ENCODE results near the gene ALKBH7.
"Not testable (repeated sequence)": the region's sequence is repeated elsewhere in the genome, so short reads cannot be mapped to it uniquely, and the experiment has no call there.

The ALKBH7 gene, protein sequence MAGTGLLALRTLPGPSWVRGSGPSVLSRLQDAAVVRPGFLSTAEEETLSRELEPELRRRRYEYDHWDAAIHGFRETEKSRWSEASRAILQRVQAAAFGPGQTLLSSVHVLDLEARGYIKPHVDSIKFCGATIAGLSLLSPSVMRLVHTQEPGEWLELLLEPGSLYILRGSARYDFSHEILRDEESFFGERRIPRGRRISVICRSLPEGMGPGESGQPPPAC

DNA sequence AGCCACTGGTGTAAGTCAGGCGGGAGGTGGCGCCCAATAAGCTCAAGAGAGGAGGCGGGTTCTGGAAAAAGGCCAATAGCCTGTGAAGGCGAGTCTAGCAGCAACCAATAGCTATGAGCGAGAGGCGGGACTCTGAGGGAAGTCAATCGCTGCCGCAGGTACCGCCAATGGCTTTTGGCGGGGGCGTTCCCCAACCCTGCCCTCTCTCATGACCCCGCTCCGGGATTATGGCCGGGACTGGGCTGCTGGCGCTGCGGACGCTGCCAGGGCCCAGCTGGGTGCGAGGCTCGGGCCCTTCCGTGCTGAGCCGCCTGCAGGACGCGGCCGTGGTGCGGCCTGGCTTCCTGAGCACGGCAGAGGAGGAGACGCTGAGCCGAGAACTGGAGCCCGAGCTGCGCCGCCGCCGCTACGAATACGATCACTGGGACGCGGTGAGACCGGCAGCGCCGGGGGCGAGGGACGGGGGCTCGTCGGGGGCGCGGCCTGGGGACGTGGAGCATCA, at the start of gene ALKBH7:
ALKBH7 (plus strand) TSS at position 201 of the 502 bp plus-strand sequence; CDS start at position 228, 27 bp downstream.
- peak; percentile 99 for DNase-seq

DNA sequence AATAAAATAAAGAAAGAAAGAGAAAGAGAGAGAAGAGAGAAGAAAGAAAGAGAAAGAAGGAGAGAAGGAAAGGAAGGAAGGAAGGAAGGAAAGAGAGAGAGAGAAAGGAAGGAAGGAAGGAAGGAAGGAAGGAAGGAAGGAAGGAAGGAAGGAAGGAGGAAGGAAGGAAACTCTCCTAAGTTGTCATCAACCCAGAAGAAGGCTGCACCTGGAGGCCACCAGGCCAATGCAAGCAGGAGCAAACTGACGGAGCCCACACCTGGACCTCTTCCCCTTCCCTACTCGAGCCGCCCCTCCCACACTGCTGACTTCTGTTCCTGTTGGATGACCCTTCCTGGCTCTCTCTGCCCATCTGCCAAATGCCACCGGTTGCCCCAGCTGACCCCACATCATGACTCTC, 47.8 kb upstream of the ALKBH7 start:
- DNase-seq, result no peak

DNA sequence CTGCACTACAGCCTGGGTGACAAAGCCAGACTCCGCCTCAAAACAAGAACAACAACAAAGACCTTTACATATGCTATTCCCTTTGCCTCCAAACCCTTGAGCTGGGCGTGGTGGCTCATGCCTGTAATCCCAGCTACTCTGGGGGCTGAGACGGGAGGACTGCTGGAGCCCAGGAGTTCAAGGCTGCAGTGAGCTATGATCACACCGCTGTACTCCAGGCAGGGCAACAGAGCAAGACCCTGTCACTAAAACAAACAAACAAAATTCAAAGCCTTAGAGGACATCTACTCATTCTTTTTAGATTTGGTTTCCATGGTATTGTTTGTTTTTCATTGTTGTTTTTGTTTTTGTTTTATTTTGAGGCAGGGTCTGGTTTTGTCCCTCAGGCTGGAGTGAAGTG, 47.0 kb upstream of the ALKBH7 start:
- DNase-seq, result no peak

DNA sequence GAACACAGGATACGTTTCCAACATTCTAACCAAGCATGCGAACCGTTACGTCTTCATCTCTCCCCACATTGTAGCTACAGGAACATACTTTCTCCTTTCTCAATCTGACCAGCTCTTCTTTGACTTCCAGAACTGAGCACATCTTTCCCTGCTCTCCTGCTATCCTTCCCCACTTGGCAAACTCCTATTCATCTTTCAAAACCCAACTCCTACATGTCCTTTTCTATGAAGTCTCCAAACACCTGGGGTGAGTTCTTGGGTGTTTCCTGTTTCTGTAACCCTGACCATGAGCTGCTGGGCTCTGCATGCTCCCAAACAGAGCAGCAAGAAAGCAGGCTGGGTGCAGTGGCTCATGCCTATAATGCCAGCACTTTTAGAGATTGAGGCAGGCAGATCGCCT, 45.8 kb upstream of the ALKBH7 start:
- DNase-seq, result no peak

DNA sequence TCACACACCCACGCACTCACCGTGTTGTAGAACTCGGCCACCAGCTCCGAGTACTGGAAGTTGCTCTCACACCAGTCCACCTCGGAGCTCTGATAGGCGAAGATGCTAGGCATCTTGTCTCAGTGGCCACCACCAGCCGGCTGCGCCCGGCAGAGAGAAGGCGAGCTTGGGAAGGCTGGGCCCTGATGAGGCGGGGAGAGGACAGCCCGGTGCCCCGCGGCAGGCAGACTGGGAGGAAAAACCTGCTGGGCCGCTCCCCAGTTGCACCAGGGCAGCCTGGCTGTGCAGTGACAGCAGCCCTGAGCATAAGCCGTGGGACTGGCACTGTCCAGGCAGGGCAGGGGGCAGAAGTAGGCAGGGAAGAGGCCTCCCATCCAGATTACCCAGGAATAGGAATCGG, 39.2 kb upstream of the ALKBH7 start, which contains the start of gene ACER1:
ACER1 (minus strand) TSS at position 174 of the 400 bp plus-strand sequence; CDS start at position 113, 61 bp downstream.
- no peak for DNase-seq

DNA sequence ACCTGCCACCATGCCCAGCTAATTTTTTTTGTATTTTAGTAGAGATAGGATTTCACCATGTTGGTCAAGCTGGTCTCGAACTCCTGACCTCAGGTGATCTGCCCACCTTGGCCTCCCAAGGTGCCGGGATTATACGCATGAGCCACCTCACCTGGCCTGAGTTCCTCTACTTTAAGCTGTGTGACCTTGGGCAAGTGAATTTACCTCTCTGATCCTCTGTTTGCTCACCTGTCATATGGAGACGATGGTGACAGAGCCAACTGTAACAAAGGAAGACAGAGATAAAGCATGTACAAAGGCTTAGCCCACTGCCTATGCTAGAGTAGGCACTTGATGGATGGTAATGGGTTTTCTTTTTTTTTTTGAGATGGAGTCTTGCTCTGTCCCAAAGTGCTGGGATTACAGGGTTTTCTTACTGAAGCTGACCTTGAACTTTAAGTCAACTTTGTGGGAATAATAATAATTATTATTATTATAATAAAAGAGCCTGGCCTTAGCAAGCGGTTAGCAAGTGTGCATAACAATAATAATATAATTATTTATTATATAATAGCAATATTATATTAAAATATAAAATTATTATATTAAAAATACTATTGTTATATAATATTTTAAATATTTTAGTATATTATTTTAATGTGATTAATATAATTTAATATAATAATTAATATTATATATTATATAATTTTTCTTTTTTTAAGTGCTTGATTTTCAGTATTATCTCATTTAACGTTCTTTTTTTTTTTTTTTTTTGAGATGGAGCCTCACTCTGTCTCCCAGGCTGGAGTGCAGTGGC, 37.9 kb upstream of the ALKBH7 start:
- DNase-seq, result no peak

DNA sequence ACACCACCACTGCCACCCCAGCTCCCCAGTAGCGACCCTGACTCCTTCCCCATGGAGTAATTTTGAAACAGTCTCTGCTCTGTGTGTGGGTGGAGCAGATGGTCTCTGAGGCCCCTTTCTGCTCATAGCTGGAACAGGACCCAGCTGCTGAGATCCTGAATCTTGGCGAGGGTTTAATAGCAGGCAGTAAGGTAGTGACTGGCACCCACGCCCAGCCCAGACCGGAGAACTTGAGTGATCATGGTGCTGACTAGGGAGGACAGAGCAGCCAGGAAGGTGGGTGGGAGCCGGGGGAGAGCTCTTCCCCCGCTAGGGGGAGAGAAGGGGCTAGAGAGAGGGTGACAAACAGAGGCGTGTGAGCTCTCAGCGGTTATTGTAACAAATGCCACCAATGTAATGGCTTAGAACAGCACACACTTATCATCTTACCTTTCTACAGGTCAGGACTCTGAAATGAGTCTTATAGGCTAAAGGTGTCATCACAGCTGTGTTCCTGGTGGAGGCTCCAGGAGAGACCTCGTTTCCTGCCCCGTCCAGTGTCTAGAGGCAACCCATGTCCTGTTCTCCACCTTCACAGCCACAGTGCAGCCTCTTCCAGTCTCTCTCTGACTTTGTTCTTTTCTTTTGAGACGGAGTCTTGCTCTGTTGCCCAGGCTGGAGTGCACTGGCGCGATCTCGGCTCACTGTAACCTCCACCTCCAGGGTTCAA, 31.9 kb upstream of the ALKBH7 start:
- no peak for DNase-seq

DNA sequence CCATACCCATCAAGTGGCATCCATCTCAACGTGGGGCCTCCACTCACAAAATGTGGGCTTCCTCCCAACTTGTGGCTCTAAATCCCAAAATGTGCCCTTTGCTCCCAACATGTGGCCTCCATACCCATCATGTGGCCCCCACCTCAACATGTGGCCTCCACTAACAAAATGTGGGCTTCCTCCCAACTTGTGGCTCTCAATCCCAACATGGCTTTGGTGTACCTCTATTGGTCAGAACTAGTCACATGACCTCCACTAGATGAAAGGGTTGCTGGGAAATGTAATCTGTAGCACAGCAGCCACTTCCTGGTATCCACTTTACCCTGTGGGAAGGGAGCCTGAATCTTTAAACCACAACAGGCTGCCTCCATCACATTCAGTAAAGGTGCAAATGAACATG, 29.1 kb upstream of the ALKBH7 start:
- DNase-seq, result no peak

DNA sequence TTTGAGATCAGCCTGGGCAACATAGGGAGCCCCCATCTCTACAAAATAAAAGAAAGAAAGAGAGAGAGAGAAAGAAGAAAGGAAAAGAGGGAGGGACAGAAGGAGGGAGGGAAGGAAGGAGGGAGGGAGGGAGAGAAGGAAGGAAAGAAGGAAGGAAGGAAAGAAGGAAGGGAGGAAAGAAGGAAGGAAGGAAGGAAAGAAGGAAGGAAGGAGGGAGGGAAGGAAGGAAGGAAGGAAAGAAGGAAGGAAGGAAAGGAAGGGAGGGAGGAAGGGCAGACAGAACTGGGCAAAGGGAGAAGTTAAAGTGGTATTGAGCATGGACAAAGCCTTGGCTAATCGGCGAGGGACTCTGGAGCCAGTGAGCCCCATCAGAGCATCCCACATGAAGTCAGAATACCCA, 23.3 kb upstream of the ALKBH7 start:
- DNase-seq, result not testable (repeated sequence)

DNA sequence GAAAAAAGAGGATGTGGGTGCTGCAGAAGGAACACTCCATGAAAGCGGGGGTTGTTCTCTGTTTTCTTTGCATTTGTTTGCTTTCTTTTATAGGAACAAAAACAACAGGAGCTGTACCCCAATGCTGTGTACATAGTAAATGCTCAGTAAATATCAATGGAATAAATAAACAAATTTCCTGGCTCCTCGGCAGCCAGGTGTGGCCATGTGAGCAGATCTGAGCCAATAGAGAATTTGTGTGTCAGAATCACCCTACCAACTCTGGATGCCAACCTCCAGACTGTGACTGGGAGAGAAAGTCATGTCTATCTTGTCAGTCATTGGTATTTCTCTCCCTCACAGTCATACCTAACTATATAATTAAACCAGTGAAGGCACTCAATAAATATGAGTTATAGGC, 21.9 kb upstream of the ALKBH7 start:
- no peak for DNase-seq

DNA sequence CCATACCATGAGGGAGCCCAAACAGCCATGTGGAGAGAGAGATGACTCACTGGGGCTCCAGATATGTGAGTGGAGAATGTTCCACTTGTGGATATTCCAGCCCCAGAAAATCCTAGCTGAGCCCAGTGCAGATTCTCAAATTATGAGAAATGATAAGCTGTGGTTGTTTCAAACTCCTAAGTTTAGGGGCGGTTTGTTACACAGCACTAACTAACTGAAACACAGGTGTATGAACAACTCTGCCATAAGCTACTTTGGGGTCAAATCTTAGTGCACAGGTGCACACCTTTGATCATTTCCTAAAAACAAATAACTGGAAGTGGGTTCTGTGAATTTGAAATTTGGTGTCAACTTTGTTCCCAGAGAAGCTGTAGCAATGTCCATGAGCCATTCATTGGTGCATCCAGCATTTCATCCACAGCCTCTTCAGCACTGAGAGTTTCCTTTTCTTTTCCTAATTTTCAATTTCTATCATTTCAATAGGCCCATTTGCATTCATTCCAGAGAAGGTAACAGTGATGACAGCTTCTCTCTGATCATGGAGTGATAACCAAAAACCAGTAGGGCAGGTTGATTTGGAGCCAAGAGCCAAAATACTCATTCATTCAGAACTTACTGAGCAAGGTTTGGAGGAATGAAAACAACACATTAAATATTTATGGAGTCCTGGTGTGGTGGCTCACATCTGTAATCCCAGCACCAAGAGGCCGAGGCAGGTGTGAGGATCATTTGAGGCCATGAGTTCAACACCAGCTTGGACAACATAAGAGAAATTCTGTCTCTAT, 20.0 kb upstream of the ALKBH7 start:
- DNase-seq, result no peak

DNA sequence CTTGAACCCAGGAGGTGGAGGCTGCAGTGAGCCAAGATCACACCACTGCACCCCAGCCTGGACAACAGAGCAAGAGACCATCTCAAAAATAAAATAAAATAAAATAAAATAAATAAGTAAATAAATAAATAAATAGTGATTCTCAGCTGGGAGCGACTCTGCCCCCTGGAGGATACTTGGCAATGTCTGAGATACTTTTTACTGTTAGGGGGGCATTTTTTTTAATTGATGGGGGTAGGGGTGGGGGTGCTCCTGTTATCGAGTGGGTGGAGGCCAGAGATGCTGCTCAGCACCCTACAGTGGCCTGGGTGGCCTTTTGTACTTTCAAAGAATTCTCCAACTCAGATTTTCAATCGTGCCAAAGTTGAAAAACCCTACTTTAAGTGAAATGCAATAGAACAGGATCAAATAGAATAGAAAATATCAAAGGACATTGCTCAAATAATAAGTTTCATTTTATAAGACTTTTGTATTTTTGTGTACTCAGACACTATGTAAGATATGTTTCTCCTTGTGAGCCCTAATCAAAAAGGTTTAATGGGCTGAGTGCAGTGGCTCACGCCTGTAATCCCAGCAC, 18.4 kb upstream of the ALKBH7 start:
- DNase-seq, result no peak

DNA sequence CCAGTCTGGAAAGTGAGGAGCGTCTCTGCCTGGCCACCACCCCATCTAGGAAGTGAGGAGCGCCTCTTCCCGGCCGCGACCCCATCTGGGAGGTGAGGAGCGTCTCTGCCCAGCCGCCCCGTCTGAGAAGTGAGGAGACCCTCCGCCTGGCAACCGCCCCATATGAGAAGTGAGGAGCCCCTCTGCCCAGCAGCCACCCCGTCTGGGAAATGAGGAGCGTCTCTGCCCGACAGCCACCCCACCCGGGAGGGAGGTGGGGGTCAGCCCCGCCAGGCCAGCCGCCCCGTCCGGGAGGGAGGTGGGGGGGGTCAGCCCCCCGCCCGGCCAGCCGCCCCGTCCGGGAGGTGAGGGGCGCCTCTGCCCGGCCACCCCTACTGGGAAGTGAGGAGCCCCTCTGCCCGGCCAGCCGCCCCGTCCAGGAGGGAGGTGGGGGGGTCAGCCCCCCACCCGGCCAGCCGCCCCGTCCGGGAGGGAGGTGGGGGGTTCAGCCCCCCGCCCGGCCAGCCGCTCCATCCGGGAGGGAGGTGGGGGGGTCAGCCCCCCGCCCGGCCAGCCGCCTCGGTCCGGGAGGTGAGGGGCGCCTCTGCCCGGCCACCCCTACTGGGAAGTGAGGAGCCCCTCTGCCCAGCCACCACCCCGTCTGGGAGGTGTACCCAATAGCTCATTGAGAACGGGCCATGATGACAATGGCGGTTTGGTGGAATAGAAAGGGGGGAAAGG, 17.1 kb upstream of the ALKBH7 start:
- DNase-seq, result not testable (repeated sequence)

DNA sequence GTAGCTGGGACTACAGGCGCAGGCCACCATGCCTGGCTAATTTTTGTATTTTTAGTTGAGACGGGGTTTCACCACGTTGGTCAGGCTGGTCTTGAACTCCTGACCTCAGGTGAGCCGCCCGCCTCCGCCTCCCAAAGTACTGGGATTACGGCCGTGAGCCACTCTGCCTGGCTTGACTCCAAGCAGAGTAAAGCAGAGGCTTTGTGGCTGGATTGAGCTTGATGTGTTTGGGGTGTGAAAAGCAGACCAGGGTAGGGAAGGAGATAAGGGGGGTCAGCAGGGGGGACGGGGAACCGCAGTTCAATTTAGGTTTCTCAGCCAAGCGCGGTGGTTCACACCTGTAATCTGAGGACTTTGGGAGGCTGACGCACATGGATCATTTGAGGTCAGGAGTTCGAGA, 15.4 kb upstream of the ALKBH7 start:
- no peak for DNase-seq

DNA sequence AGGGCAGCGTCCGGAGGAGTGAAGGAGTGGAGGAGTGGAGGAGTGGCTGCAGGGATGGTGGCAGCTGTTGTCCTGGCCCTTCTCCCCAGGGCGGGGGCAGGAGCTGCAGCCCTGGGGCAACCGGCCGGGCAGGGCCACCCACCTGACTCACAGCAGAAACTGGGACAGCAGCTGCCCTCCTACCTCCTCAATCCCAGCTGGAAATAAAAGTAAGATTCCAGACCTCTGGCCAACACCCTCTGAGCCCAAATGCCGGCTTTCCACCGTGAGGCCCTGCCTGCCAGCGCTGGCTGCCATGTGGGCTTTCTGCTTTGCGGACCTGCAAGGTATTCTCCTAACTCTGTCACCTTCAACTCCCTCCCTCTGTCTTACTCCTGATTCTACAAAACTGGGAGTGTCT, 14.6 kb upstream of the ALKBH7 start:
- DNase-seq, result no peak

DNA sequence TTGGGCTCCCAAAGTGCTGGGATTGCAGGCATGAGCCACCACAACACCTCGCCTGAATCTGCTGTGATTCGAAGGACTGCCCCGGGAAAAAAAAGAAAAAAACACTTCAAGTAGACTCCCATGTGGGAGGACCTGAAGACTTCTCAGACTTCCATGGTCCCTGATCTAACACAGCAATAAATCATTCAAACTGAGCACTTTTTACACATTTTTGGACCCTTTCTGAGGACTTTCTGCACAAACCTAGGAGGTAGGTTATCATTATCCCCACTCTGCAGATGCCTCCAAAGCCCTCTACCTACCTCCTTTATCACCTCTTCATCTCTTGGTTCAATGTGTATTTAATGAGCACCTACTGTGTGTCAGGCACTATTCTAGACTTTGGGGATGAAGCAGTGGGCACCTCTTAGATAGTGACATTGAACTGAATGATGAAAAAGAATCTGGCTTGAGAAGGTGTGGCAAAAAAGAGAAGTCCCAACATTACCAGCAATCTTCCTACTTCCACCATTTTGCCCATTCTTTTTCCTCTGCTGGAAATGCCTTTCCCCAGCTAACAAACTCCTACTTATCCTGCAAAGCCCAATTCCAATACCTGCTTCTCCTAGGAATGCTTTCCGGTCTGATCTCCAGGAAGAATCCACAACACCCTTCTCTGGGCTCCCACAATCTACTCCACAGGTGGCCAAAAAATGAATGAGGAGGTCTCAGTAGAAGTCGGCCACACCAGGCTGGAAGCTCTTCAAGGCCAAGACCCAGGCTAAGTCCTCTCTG, 12.8 kb upstream of the ALKBH7 start:
- no peak for DNase-seq

DNA sequence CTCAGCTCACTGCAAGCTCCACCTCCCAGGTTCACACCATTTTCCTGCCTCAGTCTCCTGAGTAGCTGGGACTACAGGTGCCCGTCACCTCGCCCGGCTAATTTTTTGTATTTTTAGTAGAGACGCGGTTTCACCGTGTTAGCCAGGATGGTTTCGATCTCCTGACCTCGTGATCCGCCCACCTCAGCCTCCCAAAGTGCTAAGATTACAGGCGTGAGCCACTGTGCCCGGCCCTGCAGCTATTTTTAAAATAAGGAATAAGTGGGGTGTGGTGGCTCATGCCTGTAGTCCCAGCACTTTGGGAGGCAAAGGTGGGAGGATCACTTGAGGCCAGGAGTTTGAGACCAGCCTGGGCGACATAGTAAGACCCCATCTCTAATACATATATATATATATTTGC, 12.1 kb upstream of the ALKBH7 start:
- not testable (repeated sequence) for DNase-seq

DNA sequence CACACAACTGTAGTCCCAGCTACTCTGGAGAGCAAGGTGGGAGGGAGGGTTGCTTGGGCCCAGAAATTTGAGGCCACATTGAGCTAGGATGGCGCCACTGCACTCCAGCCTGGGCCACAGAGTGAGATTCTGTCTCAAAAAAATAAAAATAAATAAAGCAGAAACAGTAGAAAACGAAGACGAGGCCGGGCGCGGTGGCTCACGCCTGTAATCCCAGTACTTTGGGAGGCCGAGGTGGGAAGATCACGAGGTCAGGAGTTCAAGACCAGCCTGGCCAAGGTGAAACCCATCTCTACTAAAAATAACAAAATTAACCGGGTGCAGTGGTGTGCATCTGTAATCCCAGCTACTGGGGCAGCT, 11.8 kb upstream of the ALKBH7 start:
- DNase-seq, result not testable (repeated sequence)

DNA sequence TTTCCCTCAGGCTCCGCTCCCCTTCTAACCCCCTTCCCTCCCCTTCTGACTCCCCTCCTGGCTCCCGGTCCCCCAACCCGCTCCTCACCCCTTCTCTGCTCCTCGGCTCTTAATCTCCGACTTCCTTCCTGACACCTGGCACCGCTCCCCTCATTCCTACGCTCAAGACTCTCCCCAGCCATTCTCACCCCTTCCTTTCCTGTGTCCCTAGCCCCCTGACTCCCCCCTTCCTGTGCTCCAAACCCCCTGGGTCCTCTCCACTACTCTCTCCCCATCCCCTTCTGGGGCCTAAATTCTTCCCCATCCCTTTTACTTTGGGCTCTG, 10.6 kb upstream of the ALKBH7 start:
- DNase-seq, result no peak

DNA sequence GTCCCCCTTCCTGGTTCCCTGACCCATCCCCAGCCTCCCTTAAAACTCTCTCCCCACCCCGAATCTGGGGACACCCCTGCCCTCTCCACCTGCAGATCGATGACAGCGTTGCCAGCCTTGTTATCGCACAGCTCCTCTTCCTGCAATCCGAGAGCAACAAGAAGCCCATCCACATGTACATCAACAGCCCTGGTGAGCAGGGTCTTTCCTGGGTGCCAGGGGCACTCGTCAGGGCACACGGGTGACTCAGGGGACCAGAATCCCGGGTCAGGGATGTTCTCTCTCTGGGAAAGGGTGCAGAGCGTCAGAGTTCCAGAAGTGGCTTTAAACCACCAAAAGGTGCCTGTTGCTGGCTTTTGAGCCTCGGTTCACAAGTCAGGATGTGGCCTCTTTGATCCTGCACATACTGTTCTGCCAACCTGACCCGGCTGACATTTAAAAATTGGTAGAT, 10.2 kb upstream of the ALKBH7 start:
- DNase-seq, result no peak

DNA sequence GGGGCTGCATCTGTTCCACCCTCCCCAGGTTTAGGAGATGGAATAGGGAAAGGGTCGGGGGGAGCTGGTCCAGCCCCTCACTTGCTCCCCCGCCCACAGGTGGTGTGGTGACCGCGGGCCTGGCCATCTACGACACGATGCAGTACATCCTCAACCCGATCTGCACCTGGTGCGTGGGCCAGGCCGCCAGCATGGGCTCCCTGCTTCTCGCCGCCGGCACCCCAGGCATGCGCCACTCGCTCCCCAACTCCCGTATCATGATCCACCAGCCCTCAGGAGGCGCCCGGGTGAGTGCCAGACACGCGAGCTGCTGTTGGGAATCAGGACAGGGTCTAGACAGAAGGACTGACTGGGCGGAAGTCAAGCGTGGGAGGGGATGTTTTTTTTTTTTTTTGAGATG, 8.2 kb upstream of the ALKBH7 start:
- no peak for DNase-seq
